Suprapubic skin (tissue), 4 donors: ENCODE measurements around the gene WWOX. TPM values are rescaled to one million over a fixed set of nuclear protein-coding genes. Genes with fewer than 3 reads are reported as not detected.

Experiments used
- DNase-seq, 2 donors: peaks; one replicate each; pipeline ENCODE4 v3.0.0-alpha.2; 2019; ENCODE audit warnings: low spot score in 2 of 2
- H3K27ac ChIP-seq: fragments of 200-600 bp; sonication (generic); one replicate; pipeline ENCODE4 v1.5.1; 2019
- H3K27me3 ChIP-seq: fragments of 200-600 bp; sonication (generic); one replicate; pipeline ENCODE4 v1.5.1; 2019
- H3K36me3 ChIP-seq: fragments of 200-600 bp; sonication (generic); one replicate; pipeline ENCODE4 v1.5.1; 2019
- H3K4me1 ChIP-seq: fragments of 200-600 bp; sonication (generic); one replicate; pipeline ENCODE4 v1.5.1; 2019
- H3K4me3 ChIP-seq: fragments of 200-600 bp; sonication (generic); one replicate; pipeline ENCODE4 v1.5.1; 2019; ENCODE audit warnings: mild to moderate bottlenecking
- H3K9me3 ChIP-seq: fragments of 200-600 bp; sonication (generic); one replicate; pipeline ENCODE4 v1.5.1; 2019
- CTCF ChIP-seq, 2 donors: fragments of 200-600 bp in 1 of 2; fragments of 450-650 bp in 1 of 2; sonication (generic) in 1 of 2; IDR thresholded peaks; one replicate each; pipeline ENCODE4 v1.5.1; 2016 to 2019; ENCODE audit warnings: antibody characterized with exemption in 2 of 2, mild to moderate bottlenecking in 1 of 2, moderate library complexity in 1 of 2
- EP300 ChIP-seq: sonication (generic); formaldehyde crosslinking; IDR thresholded peaks from one replicate; pipeline ENCODE4 v1.6.1; 2017; ENCODE audit warnings: antibody characterized with exemption
- POLR2A ChIP-seq, 2 donors: fragments of 450-650 bp; IDR thresholded peaks; one replicate each; pipeline ENCODE4 v1.6.1; 2017; ENCODE audit warnings: antibody characterized with exemption in 2 of 2, mild to moderate bottlenecking in 2 of 2, moderate library complexity in 2 of 2
- POLR2AphosphoS5 ChIP-seq, 3 donors: sonication (generic); formaldehyde crosslinking; IDR thresholded peaks; one replicate each; pipeline ENCODE4 v1.6.1; 2017; ENCODE audit warnings: antibody characterized with exemption in 3 of 3
- WGBS: methylation state at CpG from one replicate; pipeline ENCODE4 v1.1.5; 2018; 5-methylcytosine and 5-hydroxymethylcytosine counted together
- total RNA-seq, 4 donors: library from RNA; depleted of rRNA; stranded (reverse); fragments of >200 nt; gene quantifications; one replicate each; pipeline ENCODE4 v1.1.0, GENCODE V29; 2016

WWOX gene
- total RNA-seq, 4 donors from 2014 or later = 29.6 to 104 (median 47.3) TPM

GRCh38 chr16:78290872-78291591 lies 191.6 kb downstream of the WWOX start:
- TF ChIP-seq CTCF (IDR thresholded peaks at IDR 0.05) = no peak
- no peak for TF ChIP-seq EP300
- no peak for TF ChIP-seq POLR2AphosphoS5 (IDR thresholded peaks at IDR 0.05)
- no peak for TF ChIP-seq POLR2A (IDR thresholded peaks at IDR 0.05)
- Histone ChIP-seq H3K4me3 (no peak overlapping the region), H3K9me3 (no peaks in the 10 kb centered on the region), H3K27ac (no peak overlapping the region), H3K4me1 (peaks cover 35% of the 10 kb centered on the region), H3K36me3 (no peaks in the 10 kb centered on the region), H3K27me3 (no peaks in the 10 kb centered on the region)
- 68% methylated on average over 12 of the region's 12 CpGs for WGBS
- DNase-seq = no peak

- no peak overlapping the region for H3K27ac ChIP-seq
Observed at GRCh38 chr16:78291604-78292003, 192.2 kb downstream of the WWOX start.

GRCh38 chr16:78292086-78292843 lies 192.8 kb downstream of the WWOX start:
- TF ChIP-seq POLR2A (IDR thresholded peaks at IDR 0.05) (no peak), POLR2AphosphoS5 (IDR thresholded peaks at IDR 0.05) (no peak), EP300 (no peak), CTCF (IDR thresholded peaks at IDR 0.05) (no peak)
- no peaks in the 10 kb centered on the region for H3K36me3 ChIP-seq
- H3K9me3 ChIP-seq = no peaks in the 10 kb centered on the region
- no peaks in the 10 kb centered on the region for H3K27me3 ChIP-seq
- DNase-seq = no peak
- no peak overlapping the region for H3K4me3 ChIP-seq
- WGBS = 33% methylated on average over 4 of the region's 4 CpGs
- H3K27ac ChIP-seq = peak overlapping the region; percentile 59
- H3K4me1 ChIP-seq = peaks cover 35% of the 10 kb centered on the region

More at GRCh38 chr16:78291604-78292003, 192.2 kb downstream of the WWOX start:
- Histone ChIP-seq H3K4me1 (peaks cover 35% of the 10 kb centered on the region), H3K36me3 (no peaks in the 10 kb centered on the region), H3K9me3 (no peaks in the 10 kb centered on the region), H3K4me3 (no peak overlapping the region), H3K27me3 (no peaks in the 10 kb centered on the region)
- DNase-seq = no peak
- WGBS = 50% methylated on average over 5 of the region's 5 CpGs
- no peak for TF ChIP-seq CTCF (IDR thresholded peaks at IDR 0.05)
- TF ChIP-seq POLR2AphosphoS5 (IDR thresholded peaks at IDR 0.05) = no peak
- no peak for TF ChIP-seq POLR2A (IDR thresholded peaks at IDR 0.05)
- TF ChIP-seq EP300 = no peak

- Histone ChIP-seq H3K9me3 (no peaks in the 10 kb centered on the region), H3K27ac (peak overlapping the region; percentile 59), H3K36me3 (no peaks in the 10 kb centered on the region), H3K4me3 (no peak overlapping the region), H3K27me3 (no peaks in the 10 kb centered on the region), H3K4me1 (peaks cover 35% of the 10 kb centered on the region)
- TF ChIP-seq CTCF (IDR thresholded peaks at IDR 0.05) = no peak
- no peak for DNase-seq
- WGBS = 47% methylated on average over 1 of the region's 1 CpG
Observed at GRCh38 chr16:78292844-78293380, 193.5 kb downstream of the WWOX start.
